HG03095 (cell line): Measurements from ENCODE around the gene C4orf36.
"Not testable (repeated sequence)": the region's sequence is repeated elsewhere in the genome, so short reads cannot be mapped to it uniquely, and the experiment has no call there.

ENCODE experiments used
- ATAC-seq: cut with Tn5 transposase; IDR thresholded peaks from one replicate; pipeline ENCODE4 v1.9.1; 2021; ENCODE audit warnings: moderate library complexity; ENCODE audit not compliant: unreplicated experiment

C4orf36 gene

DNA sequence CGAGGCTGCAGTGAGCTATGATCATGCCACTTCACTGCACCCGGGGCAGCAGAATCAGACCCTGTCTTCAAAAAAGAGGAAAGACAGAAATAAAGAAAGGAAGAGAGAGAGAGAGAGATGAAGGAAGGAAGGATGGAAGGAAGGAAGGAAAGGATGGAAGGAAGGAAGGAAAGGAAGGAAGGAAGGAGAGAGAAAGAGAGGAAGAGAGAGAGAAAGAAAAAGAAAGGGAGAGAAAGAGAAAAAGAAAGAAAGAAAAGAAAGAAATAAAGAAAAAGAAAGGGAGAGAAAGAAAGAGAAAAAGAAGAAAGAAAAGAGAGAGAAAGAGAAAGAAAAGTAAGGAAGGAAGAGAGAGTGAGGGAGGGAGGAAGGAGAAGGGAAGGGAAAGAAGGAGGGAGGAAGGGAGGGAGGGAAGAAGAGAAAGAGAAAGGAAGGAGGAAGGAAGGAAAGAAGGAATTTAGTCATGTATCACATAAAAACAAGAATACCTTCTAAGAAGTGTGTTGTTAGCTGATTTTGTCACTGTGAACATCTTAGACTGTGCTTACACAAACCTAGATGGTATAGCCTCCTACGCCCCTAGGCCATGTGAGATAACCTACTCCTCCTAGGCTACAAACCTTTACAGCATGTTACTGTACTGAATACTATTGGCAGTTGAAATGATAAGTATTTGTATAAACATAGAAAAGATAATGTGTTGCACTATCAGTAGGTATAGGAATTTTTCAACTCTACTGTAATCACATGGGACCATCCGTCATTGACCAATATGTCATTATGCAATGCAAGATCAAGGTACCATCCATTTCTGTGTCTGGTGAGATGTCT is 25.2 kb upstream of the C4orf36 start:
- ATAC-seq, result no peak

GRCh38 chr4:86916392-86916791 is 24.2 kb upstream of the C4orf36 start:
- no peak for ATAC-seq

- ATAC-seq, result no peak
These were observed 18.8 kb upstream of the C4orf36 start for GRCh38 chr4:86910820-86911684.

- ATAC-seq, result no peak
These were observed 18.1 kb upstream of the C4orf36 start for GRCh38 chr4:86910369-86910768.

DNA sequence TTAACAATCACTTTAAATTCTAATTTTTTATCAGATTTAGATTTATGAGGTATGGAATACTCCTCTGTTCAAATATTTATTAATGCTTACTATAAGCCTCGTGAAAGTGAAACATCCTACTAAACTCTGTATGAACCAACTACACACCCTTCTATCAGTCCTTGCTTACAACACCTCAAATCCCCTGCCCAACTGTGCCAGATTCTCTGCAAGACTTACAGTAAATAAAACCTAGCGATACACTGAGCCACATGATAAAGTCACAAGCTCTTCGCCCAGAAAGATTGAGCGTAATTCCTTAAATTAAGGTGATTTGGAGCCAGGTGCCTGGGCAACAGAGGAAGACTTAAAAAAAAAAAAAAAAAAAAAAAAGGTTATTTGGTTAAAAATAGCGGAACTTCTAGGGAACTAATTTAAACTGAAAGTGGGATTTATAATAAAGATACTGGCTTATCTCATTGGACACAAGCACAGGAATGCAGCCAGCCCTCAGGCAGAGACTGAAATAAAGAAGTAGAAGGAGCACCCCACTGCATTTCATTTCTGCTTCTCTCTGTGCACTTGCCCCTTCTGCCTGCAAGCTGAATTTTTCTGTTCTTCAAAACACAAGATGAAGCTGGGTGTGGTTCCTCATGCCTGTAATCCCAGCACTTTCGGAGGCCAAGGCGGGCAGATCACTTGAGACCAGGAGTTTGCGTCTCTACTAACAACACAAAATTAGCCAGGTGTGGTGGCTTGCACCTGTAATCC is 17.5 kb upstream of the C4orf36 start:
- no peak for ATAC-seq

- ATAC-seq, result no peak
These were observed 16.0 kb upstream of the C4orf36 start for GRCh38 chr4:86908251-86908657.

DNA sequence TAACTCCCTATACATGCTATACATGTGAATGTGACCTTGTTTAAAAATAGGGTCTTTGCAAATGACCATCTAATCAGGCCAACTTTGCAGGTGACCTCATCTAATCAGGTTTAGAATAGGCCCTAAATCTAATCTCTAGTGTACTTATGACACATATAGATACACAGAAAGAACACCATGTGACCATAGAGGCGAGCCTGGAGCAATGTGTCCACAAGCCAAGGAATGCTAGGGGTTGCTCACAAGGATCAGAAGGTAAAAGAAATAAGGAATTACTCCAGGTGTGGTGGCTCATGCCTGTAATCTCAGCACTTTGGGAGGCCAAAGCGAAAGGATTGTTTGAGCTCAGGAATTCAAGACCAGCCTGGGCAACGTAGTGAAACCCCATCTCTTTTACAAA is 9.6 kb upstream of the C4orf36 start:
- ATAC-seq, result no peak

DNA sequence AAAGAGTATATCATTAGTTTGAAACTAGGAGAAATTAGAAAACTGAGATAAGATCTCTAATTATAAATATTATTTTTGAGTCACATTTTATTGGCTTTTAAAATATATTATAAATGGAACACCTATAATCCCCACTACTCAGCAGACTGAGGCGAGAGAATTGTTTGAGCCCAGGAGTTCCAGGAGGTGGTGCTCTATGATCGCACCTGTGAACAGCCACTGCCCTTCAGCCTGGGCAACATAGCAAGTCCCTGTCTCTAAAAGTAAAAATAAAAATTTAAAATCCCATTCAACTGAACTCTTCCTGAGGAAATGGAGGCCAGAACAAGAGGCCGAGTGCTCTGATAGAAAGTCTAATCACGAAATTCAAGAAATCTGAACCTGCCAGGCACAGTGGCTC is 6.3 kb upstream of the C4orf36 start:
- no peak for ATAC-seq

- ATAC-seq, result no peak
These were observed 4.4 kb upstream of the C4orf36 start for GRCh38 chr4:86896596-86896995.

DNA sequence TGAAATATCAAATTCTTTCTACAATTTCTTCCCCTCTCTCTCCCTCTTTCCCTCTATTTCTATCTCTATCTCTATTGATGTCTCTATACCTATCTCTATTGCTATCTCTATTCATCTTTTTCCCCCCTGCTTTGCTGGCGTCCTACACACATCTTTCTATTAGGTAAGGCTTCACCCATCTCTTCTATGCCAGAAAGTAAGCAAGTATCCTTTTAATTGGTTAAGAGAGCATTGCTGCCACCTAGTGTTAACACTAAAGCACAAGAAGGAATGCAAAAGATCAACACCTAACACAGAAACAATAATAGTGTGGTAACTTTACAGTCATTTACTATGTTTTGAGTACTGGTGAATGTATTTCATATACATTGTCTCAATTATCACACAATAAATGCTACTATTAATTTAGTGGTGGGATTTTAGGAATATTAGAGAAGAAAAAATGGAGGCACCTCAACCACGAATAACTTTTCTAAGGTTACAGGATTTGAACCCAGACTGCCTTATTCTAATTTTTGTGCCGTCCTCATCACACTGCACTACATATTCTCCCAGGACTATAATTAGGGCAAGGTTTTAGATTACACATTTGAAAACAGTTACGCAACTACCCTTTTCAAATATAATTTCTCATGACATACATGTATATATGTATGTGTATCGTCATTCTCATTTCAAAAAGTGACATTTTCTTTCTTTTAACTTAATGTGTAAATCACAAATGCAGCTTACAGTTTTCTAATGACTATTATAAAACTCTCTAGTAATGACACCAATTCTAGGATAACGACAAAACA is 3.7 kb upstream of the C4orf36 start:
- no peak for ATAC-seq

DNA sequence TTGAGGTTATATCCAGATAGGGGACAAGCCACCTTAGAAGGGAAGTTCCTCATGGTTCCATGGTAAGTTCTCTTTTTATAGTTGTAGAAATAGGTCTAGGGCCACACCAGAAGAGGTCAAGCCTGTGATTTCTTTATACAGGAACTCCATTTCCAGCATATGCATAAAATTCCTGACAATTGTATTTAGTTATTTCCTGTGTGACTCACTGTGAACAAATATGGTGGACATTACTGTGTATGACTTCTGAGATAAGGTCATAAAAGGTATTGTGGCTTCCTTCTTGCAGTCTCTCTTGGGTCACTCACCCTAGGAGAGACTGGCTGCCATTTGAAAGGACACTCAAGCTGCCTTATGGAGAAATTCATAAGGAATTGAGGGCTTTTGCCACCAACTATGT is 2.2 kb upstream of the C4orf36 start:
- no peak for ATAC-seq

- no peak for ATAC-seq
These were observed 914 bp upstream of the C4orf36 start for GRCh38 chr4:86893136-86893535.

DNA sequence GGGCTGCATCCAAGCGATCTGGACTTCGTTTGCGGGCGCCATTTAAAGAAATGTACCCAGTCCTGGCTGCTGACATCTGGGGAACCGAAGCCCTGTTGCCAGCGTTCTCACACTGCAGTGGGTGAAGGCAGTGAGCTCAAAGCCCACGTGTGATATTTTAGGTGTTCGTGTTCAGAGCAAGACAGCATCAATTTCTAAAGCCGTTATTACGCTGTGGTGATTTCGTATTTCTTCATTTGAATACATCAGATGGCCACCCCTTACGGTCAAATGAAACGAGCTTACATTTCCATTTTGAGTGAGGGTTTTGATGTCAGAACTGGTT is 376 bp upstream of the C4orf36 start:
- ATAC-seq, result no peak

- ATAC-seq, result no peak
These were observed 1.4 kb downstream of the C4orf36 start for GRCh38 chr4:86890790-86891189.

DNA sequence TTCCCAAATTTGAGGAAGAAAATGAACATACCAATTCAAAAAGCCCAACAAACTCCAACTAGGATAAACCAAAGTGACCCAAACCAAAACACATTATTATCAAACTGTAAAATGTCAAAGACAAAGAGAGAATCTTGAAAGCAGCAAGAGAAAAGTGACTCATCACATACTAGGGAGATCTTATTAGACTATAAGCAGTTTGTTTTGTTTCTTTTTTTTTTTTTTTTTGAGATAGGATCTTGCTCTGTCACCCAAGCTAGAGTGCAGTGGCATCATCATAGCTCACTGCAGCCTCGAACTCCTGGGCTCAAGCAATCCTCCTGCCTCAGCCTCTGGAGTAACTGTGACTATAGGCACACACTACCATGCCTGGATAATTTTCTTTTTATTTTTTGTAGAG is 12.6 kb downstream of the C4orf36 start:
- ATAC-seq, result no peak

GRCh38 chr4:86878640-86879039 is 13.6 kb downstream of the C4orf36 start:
- ATAC-seq, result no peak

GRCh38 chr4:86876894-86877685 is 15.1 kb downstream of the C4orf36 start:
- ATAC-seq, result no peak

DNA sequence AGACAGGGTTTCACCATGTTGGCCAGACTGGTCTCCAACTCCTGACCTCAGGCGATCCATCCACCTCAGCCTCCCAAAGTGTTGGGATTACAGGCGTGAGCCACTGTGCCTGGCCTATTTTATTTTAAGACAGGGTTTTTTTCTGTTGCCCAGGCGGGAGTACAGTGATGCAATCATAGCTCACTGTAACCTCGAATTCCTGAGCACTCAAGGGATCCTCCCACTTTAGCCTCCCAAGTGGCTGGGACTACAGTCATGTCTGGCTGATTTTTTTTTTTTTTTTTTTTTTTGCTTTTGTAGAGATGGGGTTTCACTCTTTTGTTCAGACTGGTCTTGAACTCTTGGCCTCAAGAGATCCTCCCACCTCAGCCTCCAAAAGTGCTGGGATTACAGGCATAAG is 16.8 kb downstream of the C4orf36 start:
- not testable (repeated sequence) for ATAC-seq

DNA sequence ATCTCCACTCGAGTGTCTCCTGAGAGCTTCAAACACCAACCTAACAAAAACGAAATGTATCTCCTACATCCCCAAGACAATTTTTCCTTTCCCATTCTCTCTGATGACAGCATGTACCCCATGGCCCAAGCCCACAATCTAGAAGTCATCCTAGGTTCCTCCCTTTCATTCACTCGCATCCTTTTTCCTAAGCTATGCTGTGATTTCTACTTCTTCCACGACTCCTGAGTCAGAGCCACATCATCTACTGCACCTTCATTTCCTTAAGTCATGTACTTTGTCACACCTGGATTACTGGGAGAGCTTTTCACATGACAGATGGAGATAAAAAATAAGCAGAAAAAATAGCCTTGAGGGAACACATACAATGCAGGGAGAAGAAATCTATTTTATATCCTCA is 20.1 kb downstream of the C4orf36 start:
- no peak for ATAC-seq
